Activated CD4-positive, CD25-positive, alpha-beta regulatory T cell treated with anti-CD3 and anti-CD28 coated beads, Interleukin-2, amount 50 U/mL, for 72 hours (primary cell): ENCODE measurements around the gene ATP11C.
"Not testable (repeated sequence)": the region's sequence is repeated elsewhere in the genome, so short reads cannot be mapped to it uniquely, and the experiment has no call there.

ENCODE experiments used
- DNase-seq: peaks from one replicate; pipeline ENCODE4 v3.0.0; 2021

The ATP11C gene

GRCh38 chrX:139851730-139852129, 81.1 kb downstream of the ATP11C start:
- DNase-seq = no peak

GRCh38 chrX:139850968-139851367, 81.9 kb downstream of the ATP11C start:
- DNase-seq = no peak

- no peak for DNase-seq
Observed at GRCh38 chrX:139844884-139845283, 88.0 kb downstream of the ATP11C start.

- no peak for DNase-seq
Observed at GRCh38 chrX:139844163-139844562, 88.7 kb downstream of the ATP11C start.

GRCh38 chrX:139842326-139843185, 90.3 kb downstream of the ATP11C start:
- no peak for DNase-seq

GRCh38 chrX:139836335-139836734, 96.5 kb downstream of the ATP11C start:
- DNase-seq = not testable (repeated sequence)

- no peak for DNase-seq
Observed at GRCh38 chrX:139834879-139835278, 98.0 kb downstream of the ATP11C start.

GRCh38 chrX:139832718-139833309, 100.0 kb downstream of the ATP11C start:
- DNase-seq = no peak

- no peak for DNase-seq
Observed at GRCh38 chrX:139831675-139832456, 101.0 kb downstream of the ATP11C start.

GRCh38 chrX:139831017-139831416, 101.8 kb downstream of the ATP11C start:
- DNase-seq = no peak

GRCh38 chrX:139828830-139829229, 104.0 kb downstream of the ATP11C start:
- DNase-seq = no peak

- DNase-seq = no peak
Observed at GRCh38 chrX:139828033-139828432, 104.8 kb downstream of the ATP11C start.

- DNase-seq = no peak
Observed at GRCh38 chrX:139826065-139827044, 106.5 kb downstream of the ATP11C start.

GRCh38 chrX:139825618-139826017, 107.2 kb downstream of the ATP11C start:
- DNase-seq = no peak

GRCh38 chrX:139823806-139824205, 109.0 kb downstream of the ATP11C start:
- DNase-seq = no peak

GRCh38 chrX:139820358-139820984, 112.4 kb downstream of the ATP11C start:
- no peak for DNase-seq

- DNase-seq = no peak
Observed at GRCh38 chrX:139816204-139816603, 116.6 kb downstream of the ATP11C start.

GRCh38 chrX:139815771-139816170, 117.1 kb downstream of the ATP11C start:
- no peak for DNase-seq

- DNase-seq = no peak
Observed at GRCh38 chrX:139811942-139812629, 120.8 kb downstream of the ATP11C start.

GRCh38 chrX:139804482-139804881, 128.4 kb downstream of the ATP11C start:
- no peak for DNase-seq

GRCh38 chrX:139803224-139803623, 129.6 kb downstream of the ATP11C start:
- DNase-seq = no peak
